ENCODE measurements around the gene FANCG.

DNA sequence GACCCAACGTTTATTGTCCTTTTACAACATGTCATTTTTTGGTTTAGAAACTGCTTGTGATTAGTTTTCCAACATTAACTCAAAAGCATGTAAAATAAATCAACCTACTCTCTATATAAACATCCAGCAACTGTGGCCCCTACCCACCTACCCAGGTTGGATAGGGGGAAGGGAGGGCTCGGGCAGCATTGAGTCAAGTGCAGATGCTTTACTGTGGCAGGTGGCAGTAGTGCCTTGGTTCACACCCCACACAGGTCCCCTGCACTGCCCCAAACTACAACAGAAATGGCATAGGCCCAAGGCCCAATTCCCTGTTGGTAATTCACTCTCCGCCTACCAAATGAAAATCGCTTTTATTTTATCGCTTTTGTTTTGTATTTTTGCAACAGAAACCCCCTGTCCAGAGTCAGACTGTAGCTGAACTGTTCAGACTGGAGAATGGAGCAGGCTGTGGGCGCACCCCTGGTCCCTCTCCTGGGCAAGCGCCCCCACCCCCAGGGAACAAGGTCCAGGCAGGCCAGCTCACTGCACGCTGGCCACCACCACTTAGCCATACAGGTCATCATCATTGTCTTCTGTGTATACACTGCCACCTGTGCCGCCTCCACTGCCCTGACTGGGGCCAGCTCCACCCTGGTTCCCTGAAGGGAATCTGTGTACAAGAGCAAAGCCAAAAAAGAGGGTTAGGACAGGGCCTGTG, 23.0 kb downstream of the FANCG start:
- TF ChIP-seq CTCF (IDR thresholded peaks at IDR 0.05) (no peak), POLR2A (IDR thresholded peaks at IDR 0.05) (no peak)
